CD4-positive, alpha-beta T cell treated with Interferon gamma for 1 hour (primary cell): ENCODE measurements around the gene ASB10.

Source experiments
- DNase-seq: peaks from one replicate; pipeline ENCODE4 v3.0.0-alpha.2; 2020

The ASB10 gene

GRCh38 chr7:151134743-151135524 is 52.1 kb downstream of the ASB10 start:
- DNase-seq, result no peak

GRCh38 chr7:151133986-151134742 is 52.9 kb downstream of the ASB10 start:
- DNase-seq, result no peak

GRCh38 chr7:151133266-151133985 is 53.6 kb downstream of the ASB10 start:
- no peak for DNase-seq

GRCh38 chr7:151132461-151133205 is 54.4 kb downstream of the ASB10 start:
- no peak for DNase-seq

- no peak for DNase-seq
Observed at GRCh38 chr7:151131592-151132293, 55.3 kb downstream of the ASB10 start.

GRCh38 chr7:151131224-151131591 is 55.8 kb downstream of the ASB10 start:
- no peak for DNase-seq

GRCh38 chr7:151130741-151131157 is 56.3 kb downstream of the ASB10 start:
- DNase-seq, result no peak

- DNase-seq, result no peak
Observed at GRCh38 chr7:151129960-151130591, 57.0 kb downstream of the ASB10 start.

- no peak for DNase-seq
Observed at GRCh38 chr7:151129117-151129959, 57.7 kb downstream of the ASB10 start.

- DNase-seq, result no peak
Observed at GRCh38 chr7:151128716-151129115, 58.3 kb downstream of the ASB10 start.

- no peak for DNase-seq
Observed at GRCh38 chr7:151128144-151128543, 58.9 kb downstream of the ASB10 start.

GRCh38 chr7:151126491-151127137 is 60.4 kb downstream of the ASB10 start:
- no peak for DNase-seq

- DNase-seq, result no peak
Observed at GRCh38 chr7:151125846-151126481, 61.1 kb downstream of the ASB10 start.
